HuH-7.5 (cell line): ENCODE measurements around the gene FBXL4.

Experiments used
- DNase-seq: peaks from one replicate; pipeline ENCODE4 v3.0.0; 2011; ENCODE audit warnings: low spot score

FBXL4 gene

DNA sequence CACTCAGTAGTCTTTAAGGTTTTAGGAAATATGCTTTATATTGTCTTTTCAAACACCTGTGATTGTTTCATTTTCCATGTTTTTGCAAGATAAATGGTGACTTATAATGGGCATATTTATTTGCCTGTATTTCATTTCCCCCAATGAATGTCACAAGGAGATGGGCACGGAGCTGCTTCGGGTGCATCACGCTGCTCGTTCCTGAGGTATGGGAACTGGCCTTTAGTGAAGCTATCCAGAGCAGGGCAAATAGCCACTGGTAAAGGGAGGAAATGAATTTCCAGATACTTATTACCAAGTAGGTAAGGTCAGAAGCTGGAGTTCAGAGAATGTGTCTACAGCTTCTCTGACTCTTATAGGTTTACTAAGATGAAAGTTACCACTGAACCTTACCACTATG lies 109.7 kb downstream of the FBXL4 start:
- DNase-seq, result no peak

GRCh38 chr6:98836962-98837944 lies 110.5 kb downstream of the FBXL4 start:
- DNase-seq, result peak; percentile 72

GRCh38 chr6:98836025-98836961 lies 111.5 kb downstream of the FBXL4 start:
- DNase-seq, result no peak

DNA sequence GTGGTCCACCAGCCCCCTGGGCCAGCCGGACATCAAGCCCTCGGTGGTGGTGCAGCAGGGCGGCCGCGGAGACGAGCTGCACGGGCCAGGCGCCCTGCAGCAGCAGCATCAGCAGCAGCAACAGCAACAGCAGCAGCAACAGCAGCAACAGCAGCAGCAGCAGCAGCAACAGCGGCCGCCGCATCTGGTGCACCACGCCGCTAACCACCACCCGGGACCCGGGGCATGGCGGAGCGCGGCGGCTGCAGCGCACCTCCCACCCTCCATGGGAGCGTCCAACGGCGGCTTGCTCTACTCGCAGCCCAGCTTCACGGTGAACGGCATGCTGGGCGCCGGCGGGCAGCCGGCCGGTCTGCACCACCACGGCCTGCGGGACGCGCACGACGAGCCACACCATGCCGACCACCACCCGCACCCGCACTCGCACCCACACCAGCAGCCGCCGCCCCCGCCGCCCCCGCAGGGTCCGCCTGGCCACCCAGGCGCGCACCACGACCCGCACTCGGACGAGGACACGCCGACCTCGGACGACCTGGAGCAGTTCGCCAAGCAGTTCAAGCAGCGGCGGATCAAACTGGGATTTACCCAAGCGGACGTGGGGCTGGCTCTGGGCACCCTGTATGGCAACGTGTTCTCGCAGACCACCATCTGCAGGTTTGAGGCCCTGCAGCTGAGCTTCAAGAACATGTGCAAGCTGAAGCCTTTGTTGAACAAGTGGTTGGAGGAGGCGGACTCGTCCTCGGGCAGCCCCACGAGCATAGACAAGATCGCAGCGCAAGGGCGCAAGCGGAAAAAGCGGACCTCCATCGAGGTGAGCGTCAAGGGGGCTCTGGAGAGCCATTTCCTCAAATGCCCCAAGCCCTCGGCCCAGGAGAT lies 112.4 kb downstream of the FBXL4 start:
- DNase-seq, result peak; percentile 56

GRCh38 chr6:98834060-98835031 lies 113.4 kb downstream of the FBXL4 start, which contains the start of gene POU3F2:
TSS of gene POU3F2 (plus strand) at chr6:98834574. CDS start at chr6:98834874, 300 bp downstream.
- DNase-seq, result peak; percentile 98

DNA sequence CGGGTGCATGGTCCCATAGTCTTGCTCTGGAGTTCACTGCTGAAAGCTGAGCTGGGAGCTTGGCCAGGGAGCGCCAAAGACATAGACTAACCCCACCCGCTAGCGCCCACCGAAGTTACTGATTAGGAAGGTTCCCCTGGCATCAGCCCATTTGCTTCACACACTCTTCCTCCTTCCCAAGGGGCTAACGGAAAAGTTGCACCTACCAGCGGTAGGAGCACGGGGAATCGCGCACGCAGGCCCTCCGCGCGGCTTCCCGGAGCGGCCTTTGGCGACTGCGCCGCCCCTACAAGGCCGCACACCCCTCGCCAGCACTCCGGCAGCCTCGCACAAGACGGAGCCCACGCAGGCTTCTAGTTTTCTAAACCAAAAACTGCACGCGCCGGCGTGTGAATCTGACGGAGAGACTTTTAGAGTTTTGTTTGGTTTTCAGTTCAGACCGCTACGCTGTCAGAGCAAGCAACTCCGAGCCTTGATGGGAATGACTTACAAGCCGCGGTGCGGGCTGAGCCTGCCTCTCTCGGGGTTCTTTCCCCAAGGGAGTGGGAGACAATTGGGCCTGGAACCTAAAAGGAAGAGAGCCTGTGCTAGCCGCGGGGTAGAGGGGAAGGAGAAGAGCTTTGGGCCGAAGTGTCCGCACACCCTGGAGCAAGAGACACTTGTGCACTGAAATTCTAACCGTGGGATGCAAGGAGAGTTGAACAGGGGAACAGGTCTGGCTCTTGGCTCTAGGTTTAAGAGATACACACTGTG lies 114.3 kb downstream of the FBXL4 start:
- peak; percentile 91 for DNase-seq

- DNase-seq, result no peak
Measured at GRCh38 chr6:98833057-98833306, 114.8 kb downstream of the FBXL4 start.

DNA sequence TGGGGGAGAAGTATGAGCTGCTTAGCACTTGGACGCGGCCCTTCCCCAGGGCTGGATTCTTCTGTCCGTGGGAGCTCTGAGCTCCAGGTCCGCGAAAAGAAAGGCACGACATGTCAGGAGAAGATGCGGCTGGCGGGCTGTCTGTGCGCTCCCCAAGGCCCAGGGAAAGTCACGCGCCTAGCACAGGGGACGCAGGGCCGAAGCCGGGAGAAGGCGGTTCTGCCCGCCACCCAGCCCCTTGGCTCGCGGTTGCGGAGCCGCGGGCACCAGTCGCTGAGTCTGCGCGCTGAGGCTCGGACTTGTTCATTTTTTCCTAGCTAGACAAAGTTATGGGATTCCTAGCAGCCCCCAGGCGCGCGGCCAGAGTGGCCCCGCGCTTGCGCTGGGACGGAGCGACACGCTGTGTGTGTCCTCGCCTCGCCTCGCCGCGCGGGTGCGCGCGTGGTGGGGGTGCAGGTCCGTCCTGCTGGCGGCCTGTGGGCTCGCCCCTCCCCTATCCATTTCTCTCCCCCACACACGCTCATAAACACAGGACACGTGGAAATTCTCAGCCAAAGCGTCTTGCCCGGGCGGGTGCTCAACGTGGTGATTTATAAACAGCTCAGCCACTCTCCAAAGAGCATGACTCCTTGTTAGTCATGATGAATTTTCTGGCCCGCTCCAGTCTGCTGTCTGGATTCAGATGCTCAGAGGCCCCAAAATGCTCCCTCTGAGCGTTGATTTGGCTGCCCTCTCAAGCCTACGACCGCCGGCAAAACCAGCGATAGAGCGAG lies 115.3 kb downstream of the FBXL4 start:
- peak; percentile 36 for DNase-seq

DNA sequence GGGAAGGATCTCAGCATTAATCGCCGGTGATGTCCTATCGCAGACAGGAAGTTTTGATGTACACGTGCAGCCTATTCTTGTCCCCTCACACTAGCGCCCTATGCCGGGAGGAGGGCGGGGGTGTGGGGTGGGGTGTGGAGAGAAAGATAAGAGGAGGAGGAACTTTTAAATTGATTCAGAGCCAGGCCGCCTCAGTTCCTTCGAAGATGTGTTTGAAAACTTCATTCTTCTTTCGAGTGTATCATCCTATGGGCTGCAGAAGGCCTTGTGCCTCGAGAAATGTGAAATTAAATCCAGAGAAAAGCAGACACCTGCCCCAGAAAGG lies 115.8 kb downstream of the FBXL4 start:
- DNase-seq, result no peak

DNA sequence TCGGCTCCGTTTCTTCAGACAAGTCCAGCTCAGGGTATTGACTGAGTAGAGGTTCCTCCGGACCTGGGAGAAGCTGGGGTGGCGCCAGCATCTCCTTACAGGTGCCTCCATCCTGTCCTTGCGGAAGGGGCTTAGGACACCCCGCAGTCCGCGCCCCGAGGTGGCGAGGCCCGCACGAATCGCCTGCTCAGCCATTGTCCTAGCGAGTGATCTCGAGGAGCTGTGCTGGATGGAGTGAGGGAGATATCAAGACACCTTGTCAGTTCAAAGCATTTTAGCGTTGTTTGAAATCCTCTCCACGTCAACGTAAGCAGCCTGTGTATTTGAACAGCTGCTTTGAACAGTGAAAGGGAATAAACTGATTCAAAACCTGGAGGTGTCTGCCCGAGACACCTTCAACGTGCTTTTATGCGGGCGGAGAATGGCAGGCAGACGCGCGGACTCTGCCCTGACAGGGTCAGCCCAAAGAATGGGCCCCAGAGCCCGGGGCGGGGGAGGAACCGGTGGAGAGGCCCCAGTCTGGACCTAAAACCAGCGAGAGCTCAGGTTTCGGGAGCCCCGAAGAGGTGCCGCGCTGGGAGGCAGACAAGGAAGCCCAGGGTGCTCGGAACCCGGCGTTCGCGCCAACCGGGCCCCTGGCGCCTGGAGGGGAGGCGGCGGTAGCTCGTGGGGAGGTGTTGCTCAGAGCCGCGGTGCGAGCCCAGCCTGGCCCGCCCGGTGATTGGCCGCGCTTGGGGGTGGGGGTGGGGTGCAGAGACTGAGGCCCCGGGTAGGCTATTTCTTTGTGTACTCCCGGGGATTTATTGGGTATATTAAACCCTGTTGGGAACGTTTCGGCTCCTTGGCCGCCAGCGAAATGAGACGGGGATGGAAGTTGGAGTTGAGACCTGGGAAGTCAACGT lies 116.4 kb downstream of the FBXL4 start:
- no peak for DNase-seq

DNA sequence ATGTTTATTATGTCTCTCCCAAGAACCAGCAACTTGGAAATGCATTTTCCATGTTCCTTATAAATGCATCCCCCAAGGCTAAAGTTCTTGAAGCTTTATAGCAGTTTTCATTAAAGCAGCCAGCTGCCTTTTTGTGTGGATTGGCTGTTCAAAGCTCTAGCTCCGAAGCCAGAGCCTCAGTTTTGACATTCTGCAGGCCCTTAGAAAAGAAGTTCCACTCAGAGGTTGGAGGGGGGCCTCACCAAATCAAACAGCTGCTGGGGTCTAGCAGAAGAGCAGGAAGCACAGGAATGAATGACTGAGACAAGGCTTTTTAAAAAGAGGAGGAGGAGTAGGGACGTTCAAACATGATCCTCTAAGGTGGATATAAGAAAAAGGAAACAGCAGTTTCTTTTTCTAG lies 117.6 kb downstream of the FBXL4 start:
- DNase-seq, result no peak

DNA sequence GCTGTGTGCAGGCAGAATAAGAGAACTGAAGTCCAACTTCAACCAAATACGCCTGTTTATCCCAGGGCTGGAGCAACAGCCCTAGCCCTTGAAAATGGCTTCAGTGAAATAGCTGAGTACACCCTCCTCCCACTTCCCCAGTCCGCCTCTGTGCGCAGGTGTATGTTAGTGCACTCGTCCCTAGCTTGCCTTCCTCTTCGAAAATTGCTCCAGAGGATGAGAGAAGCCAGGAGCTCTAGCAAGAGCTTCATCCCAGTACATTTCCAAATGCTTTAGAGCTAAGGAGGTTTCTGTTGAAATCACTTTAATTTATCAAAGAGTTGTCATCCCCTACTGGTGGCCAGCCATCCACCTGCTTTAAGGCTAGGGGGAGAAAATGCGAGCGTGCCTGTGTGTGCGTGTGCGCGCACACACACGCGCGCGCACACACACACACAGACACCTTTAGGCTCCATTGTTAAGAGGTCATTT lies 118.8 kb downstream of the FBXL4 start:
- DNase-seq, result no peak

DNA sequence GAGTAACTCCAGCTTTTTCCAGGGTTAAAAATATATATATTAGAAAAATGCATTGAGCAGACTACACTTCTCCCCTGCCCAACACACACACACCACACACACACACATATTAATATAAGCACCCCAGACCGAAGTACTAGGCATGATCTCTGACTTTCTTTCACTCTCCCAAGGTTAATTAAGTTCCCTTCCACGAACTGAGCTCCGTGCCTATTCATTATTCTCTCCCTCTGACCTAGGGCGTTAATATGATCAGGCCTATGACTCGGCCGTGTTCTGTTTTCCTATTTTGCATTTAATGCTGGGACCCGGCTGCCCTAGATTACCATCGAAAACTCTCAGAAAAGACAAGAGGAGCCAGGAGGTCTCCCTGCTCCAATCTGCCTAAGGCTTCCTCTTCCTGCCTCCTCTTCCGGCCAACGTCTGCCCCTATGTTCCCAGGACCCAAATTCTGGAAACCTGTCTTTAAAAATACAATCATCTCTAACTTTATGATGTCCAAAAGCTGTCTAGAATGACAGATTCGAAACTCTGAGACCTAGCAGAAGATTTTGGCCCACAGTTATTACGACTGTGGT lies 119.4 kb downstream of the FBXL4 start:
- no peak for DNase-seq

DNA sequence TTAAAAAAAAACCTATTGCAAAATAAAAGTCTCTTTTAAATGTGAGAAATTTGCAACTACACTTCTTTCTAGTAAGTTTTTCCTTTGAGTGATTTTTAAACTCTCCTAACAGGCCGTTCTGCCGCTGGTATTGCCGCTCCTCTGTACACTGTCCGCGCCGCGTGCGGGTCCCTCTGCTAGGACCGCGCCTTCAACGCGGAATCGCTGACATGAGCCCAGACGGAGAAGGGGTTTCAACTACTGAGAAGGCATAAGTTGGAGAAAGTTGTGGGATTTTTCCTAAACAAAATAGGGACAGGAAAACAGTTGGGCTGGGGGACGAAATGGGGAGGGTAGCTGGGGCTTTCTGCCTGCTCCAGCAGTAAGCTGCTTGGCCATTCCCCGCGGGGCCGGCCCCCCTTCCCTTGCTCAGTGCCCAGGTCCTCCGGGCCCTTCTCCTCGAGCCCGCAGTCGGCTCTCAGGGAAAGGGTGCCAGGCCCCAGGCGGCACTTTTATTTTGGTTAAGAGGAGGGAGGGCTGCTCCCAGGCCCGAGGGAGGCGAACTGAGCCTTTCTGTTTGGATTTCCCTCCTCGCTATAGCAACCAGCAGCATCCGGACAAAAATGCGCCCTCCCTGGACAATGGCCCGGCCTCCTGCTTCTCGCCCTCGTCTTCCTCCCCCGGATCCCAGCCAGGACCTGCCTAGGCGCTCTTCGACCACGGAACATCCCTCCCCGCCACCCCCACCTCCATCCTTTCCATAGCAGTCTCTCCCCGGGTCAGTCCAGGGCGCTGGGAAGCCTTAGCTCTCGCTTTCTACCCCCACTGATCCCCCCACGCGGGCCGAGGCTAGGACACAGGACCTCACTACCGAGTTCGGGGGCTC lies 120.2 kb downstream of the FBXL4 start:
- no peak for DNase-seq

DNA sequence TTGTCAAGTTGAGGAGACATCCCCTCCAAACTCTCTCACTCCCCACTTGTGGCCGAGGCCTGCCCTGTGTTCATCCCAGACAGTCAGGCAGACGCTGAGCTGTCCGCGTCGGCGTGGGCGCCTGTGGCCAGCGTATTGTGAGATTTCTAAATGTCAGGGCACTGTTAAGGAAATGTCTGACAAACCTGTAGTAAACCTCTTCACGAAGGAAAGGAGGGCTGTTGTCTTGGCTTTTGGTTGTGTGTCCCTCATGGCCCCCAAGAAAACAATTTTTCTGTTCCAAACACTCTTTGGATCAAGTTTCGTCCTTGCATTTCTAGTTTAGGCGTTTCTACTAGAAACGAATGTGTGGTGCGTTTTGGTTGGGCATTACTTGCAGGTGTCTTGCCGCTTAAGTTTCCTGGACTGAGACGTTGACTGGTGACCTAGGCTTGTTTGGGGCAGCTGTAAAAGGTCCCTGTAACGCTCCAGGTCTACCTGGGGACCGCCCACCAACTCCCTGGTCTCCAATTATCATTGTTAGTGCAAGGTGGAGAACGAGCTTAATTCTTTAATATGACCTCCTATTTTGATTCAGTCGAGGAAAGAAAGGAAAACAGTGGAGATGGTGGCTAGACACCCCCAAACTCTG lies 122.0 kb downstream of the FBXL4 start:
- DNase-seq, result no peak

DNA sequence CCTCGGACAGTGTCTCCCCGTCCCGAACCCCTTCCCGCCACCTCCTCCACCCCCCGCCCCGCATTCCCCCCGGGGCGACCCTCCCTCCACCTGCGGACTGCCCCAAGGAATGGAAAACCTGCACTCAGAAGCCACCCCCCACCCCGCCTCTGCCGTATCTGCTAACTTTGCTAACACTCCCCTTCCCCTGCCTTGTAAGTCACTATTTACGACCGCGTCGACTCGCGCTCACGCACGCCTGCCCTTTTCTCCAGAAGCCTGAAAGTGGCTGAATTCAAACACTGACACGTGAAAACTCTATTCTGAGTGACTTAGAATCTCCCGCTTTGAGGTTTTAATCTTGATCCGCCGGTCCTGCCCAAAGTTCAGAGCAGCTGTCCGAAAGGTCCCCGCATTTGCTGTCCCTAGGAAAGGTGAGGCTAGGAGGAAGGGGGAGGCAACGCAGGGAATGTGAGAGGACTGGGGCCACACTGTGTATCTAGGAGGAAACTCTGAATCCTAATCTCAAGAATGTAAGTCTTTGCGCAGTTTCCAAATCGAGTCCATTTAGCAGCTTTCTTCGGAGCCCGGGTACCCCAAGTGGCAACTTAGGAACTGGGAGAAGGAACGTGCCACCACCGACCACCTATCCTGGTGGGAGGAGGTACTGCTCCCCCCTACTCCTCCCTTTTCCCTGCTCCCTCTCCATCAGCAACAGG lies 122.7 kb downstream of the FBXL4 start:
- no peak for DNase-seq
